ENCODE data around the gene NAPSA. TPM values are rescaled to one million over a fixed set of nuclear protein-coding genes. Genes with fewer than 3 reads are reported as not detected.
"Not testable (repeated sequence)": the region's sequence is repeated elsewhere in the genome, so short reads cannot be mapped to it uniquely, and the experiment has no call there.

Gene NAPSA
- under 0.01 TPM in 2 replicates for total RNA-seq

DNA sequence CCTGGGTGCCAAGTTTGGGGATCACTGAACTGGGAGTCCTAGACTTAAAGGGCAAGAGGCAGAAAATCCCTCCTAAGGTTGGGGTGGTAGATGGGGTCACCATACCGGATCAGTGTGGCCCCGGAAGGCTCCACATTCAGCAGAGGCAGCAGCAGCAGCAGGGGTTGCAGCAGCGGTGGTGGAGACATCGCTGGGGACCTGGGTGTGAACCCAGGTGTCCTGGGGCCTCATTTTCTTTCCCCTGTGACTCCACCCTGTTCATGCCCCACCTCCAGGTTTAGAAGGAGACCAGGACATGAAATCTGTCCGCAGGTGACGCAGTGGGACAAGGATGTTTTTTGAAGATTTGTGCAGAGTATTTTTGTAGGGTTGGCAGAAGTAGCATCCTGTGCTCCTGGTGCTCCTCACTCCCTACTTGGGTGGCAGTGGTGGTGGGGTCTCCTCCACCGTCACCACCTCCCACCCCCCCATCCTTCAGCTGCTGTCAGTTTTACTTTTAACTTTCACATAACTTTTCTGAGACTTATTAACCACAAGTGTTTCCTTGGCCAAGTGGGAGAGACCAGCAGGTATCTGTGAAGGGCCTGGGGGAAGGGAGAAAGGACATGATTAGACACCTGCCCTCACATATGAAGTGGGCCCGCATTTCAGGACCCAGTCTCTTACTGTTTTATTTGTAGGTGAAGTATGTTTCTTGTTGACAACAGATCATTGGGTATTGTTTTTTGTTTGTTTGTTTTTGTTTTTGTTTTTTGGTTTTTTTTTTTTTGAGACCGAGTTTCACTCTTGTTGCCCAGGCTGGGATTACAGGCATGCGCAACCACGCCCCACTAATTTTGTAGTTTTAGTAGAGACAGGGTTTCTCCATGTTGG is at the start of gene NAPSA:
Gene NAPSA (minus strand): TSS at position 206 of the 873 bp plus-strand sequence. CDS start 18 bp downstream, at position 188.
- DNase-seq (ENCODE audit: low read depth in 2 of 2) = no peak

DNA sequence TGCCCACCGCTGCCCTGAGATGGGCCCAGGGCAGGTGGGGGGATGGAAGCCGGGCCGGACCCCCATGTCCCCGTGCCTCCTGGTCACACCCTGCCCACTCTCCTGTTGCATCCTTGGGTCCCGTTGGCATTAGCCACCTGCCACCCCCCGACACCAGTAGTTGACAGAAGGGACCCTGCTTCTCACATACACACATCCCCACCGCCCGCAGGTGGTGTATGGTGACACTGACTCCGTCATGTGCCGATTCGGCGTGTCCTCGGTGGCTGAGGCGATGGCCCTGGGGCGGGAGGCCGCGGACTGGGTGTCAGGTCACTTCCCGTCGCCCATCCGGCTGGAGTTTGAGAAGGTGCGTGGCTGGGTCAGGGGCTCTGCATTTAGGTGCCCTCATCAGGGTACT is 48.1 kb upstream of the NAPSA start:
- DNase-seq (ENCODE audit: low read depth in 2 of 2) = no peak

DNA sequence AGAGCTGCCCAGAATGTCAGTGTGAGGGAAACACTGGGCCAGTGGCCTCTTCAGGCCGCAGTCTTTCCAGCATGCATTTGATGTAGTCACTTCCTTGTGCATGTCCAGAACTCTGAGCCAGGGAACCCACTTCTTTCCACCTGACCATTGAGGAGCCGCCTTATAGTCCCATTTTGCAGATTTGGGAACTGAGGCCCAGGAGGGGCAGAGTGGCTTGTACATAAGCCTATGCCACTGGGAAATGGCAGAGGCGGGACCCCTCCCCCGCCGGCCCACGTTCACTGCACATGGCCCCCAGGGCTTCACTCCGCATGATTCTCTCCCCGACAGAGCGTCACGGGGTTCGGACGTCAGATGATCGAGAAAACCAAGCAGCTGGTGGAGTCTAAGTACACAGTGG is 47.7 kb upstream of the NAPSA start:
- DNase-seq (ENCODE audit: low read depth in 2 of 2) = no peak

DNA sequence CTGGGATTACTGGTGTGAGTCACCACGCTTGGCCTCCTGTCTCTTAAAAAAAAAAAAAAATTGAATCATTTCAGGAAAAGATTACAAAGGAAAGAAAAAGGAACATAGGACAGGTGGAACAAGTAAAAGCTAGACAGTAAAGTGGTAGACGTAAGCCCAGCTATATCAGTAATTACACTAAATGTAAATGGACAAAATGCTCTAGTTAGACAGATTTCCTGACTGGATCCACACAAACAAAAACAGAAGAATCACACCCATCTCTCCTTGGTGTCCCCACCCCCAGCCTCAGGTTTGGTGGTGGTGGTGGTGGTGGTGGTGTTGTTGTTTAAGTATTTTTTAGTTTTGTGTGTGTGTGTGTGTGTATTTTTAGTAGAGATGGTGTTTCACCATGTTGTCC is 47.0 kb upstream of the NAPSA start:
- no peak for DNase-seq (ENCODE audit: low read depth in 2 of 2)

DNA sequence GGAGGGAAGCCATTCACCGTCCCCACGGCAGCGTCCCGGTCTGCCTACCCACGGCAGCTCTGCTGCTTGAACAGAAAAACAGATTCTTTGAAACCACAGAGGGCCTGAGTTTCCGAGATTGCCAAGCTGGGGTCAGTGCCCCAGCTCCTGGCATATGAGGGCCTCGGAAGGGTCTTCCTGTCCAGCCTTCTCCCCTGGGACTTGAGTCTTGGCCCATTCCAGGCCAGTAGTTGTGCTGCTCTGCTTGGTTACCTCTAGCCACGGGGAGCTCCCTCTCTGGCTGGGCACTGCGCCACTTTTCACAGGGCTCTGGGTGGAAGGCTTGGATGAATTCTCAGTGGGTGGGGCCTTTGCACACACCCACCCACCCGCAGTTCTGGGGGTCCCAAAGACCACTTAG is 44.7 kb upstream of the NAPSA start:
- DNase-seq (ENCODE audit: low read depth in 2 of 2) = no peak

DNA sequence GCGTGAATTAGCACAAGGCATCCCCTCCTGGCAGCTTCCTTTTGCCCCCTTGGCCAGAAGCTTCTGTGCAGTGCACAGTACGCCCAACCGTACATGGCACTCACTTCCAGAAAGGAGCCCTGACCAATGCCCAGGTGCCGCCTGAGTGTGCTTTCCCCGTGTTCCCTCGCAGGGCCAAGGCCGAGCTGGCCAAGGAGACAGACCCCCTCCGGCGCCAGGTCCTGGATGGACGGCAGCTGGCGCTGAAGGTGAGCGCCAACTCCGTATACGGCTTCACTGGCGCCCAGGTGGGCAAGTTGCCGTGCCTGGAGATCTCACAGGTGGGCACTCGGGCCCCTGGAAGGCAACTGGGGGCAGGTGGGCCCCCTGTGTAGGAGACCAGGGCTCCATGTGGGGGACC is 43.9 kb upstream of the NAPSA start:
- no peak for DNase-seq (ENCODE audit: low read depth in 2 of 2)

DNA sequence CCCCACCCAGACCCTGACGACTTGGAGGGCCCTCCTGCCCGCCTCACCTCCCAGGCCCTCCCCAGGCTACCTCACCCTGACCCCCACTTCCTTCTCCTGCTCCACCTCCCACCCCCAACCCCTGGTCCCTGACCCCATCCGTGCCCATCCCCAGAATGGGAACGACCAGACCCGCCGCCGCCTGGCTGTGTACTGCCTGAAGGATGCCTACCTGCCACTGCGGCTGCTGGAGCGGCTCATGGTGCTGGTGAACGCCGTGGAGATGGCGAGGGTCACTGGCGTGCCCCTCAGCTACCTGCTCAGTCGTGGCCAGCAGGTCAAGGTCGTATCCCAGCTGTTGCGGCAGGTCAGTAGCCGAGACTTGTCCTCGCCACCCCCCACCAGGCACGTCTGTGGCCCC is 41.4 kb upstream of the NAPSA start:
- no peak for DNase-seq (ENCODE audit: low read depth in 2 of 2)

DNA sequence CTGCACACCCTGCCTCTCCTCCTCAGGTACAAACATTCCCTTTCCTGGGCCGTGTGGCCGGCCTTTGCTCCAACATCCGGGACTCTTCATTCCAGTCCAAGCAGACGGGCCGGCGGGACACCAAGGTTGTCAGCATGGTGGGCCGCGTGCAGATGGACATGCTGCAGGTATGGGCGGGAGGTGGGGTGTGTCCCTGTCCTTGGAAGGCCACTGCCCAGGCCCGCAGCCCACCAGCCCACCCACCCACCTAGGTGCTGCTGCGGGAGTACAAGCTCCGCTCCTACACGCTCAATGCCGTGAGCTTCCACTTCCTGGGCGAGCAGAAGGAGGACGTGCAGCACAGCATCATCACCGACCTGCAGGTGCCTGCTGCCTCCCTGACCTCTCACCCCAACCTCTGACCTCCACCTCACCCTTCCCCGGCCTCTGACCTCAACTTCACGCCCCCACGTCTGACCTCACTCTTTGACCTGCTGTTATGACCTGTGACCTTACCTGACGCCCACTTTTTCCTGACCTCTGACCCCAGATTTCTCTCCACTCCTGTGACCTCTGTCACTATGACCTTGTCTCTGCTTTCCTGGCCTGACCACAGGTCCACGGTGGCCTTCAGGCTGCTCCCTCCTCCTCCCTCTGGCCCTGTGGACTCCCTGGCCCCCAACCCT is 40.8 kb upstream of the NAPSA start:
- DNase-seq (ENCODE audit: low read depth in 2 of 2) = no peak

DNA sequence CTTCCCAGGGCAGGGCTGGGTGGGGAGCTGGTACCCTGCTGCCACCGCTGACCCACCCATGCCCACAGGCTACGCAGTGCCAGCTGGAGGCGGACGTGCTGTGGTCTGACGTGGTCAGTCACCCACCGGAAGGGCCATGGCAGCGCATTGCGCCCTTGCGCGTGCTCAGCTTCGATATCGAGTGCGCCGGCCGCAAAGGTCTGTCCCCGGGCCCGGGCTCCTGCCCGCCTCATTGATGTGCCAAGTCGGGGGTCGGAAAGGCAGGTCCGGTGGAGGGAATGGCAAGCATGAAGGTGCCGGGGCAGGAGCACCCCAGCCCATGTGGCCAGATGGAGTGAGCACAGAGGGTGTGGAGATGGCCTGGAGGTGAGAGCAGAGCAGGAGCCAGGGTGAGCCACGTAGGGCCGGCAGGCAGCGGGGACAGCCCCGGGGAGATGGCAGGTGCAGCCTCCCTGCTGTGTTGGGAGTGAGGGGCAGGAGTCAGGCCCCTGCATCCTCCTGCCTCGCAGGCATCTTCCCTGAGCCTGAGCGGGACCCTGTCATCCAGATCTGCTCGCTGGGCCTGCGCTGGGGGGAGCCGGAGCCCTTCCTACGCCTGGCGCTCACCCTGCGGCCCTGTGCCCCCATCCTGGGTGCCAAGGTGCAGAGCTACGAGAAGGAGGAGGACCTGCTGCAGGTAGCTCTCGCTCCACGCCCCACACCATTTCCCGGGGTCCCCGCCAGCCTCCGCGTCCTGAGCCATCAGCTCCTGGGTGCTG is 37.3 kb upstream of the NAPSA start:
- no peak for DNase-seq (ENCODE audit: low read depth in 2 of 2)

DNA sequence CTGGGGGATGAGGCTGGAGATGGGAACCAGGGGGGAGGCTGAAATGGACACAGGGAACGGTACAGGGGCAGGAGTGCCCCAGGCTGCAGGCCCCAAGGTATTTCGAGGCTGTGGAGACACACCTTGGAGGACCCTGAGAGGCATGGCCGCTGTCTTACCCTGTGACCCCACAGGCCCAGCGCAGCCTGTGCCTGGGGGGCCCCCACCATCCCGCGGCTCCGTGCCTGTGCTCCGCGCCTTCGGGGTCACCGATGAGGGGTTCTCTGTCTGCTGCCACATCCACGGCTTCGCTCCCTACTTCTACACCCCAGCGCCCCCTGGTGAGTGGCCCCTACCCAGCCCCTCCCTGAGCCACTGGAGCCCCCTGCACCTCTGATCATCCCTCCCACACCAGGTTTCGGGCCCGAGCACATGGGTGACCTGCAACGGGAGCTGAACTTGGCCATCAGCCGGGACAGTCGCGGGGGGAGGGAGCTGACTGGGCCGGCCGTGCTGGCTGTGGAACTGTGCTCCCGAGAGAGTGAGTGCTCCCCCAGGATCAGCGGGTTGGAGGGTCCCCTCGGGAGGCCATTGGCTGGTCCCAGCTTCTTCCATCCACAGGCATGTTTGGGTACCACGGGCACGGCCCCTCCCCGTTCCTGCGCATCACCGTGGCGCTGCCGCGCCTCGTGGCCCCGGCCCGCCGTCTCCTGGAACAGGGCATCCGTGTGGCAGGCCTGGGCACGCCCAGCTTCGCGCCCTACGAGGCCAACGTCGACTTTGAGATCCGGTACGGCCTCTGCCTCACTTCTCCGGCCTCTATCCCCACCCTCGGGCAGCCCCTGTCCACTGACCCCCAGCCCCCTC is 36.4 kb upstream of the NAPSA start:
- DNase-seq (ENCODE audit: low read depth in 2 of 2) = no peak

DNA sequence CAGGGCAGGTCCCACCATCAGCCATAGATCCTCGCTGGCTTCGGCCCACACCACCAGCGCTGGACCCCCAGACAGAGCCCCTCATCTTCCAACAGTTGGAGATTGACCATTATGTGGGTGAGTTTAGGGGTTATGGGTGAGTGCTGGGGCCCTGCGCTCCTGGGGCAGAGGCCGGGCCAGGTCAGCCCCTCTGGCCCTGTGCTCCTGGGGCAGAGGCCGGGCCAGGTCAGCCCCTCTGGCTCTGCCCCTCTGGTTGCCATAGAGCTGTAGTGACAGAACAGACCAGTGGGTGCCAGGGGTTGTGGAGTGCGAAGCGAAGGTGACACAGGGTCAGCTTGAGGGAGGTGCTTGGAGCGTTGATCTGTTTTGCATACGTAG is 33.9 kb upstream of the NAPSA start:
- no peak for DNase-seq (ENCODE audit: low read depth in 2 of 2)

DNA sequence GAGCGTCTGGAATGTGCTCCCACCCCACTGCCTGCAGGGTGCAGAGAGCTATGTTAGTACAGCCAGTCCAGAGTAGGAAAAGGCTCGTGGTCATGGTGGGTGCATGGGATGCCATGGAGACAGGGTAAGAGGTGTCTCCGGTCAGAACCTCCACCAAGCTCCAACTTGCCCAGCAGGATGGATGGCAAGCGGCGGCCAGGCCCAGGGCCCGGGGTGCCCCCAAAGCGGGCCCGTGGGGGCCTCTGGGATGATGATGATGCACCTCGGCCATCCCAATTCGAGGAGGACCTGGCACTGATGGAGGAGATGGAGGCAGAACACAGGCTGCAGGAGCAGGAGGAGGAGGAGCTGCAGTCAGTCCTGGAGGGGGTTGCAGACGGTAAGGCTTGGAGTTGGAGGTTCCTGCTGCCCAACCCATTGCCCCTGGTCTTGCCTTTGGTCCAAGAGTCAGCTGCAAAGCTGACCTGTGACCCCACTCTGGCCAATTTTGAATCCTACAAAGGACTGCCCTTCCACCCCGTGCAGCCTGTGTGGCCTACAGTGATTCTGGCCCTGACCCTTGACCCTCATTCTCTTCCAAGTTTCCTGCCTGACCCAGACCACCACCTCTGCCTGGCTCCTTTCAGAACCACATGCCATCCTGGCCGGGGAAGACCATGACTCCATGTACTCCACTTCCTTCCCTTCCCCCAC is 33.4 kb upstream of the NAPSA start:
- no peak for DNase-seq (ENCODE audit: low read depth in 2 of 2)

DNA sequence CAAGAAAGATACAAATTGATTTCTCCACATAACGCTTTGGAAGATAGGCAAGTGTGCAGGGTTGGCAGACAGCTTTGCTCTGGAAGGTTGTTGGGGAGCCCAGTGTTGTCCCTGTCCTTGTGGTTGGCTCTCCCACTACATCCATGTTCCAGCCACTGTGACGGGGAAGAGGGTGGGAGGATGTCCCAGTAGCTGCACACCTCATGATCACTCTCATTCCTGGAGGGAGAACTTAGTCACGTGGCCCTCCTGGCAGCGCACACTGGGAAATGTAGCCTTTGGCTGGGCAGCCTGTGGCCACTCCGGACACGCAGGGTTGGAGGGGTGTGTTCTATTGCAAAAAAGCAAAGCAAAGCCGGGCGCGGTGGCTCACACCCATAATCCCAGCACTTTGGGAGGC is 28.6 kb upstream of the NAPSA start:
- no peak for DNase-seq (ENCODE audit: low read depth in 2 of 2)

DNA sequence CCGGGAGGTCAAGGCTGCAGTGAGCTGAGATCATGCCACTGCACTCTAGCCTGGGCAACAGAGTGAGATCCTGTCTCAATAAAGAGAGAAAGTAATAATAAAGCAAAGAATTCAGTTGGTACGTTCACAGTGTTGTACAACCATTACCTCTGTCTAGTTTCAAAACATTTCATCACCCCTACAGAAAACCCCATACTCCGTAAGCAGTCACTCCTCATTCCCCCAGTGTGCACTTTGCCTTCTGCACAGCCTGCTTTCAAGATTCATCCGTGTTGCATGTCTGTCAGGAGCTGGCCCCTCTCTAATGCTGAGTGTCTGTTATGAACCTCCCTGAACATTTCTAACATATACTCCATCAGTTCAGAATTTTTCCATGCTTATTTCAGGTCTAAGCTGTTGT is 28.1 kb upstream of the NAPSA start:
- DNase-seq (ENCODE audit: low read depth in 2 of 2) = no peak

DNA sequence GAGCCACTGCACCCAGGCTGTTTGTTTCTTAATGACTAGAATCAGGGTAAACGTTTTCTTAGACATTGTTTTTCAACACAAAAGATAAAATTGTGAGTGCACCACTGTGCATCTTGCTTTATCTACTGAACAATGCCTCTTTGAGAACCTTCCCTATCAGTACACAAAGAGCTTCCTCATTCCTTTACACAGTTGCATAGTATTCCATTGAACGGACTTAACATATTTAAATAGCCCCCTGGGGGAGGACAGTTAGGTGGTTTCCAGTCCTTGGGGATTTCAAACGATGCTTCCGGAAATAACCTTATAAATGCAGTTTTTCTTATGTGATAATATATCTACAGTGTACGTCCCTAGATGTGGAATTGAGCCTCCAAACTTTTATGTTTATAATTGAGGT is 27.3 kb upstream of the NAPSA start:
- no peak for DNase-seq (ENCODE audit: low read depth in 2 of 2)

DNA sequence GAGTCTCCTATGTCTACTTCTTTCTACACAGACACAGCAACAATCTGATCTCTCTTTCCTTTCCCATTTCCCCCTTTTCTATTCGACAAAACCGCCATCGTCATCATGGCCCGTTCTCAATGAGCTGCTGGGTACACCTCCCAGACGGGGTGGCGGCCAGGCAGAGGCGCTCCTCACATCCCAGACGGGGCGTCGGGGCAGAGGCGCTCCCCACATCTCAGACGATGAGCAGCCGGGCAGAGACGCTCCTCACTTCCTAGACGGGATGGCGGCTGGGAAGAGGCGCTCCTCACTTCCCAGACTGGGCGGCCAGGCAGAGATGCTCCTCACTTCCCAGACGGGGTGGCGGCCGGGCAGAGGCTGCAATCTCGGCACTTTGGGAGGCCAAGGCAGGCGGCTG is 25.5 kb upstream of the NAPSA start:
- not testable (repeated sequence) for DNase-seq (ENCODE audit: low read depth in 2 of 2)

DNA sequence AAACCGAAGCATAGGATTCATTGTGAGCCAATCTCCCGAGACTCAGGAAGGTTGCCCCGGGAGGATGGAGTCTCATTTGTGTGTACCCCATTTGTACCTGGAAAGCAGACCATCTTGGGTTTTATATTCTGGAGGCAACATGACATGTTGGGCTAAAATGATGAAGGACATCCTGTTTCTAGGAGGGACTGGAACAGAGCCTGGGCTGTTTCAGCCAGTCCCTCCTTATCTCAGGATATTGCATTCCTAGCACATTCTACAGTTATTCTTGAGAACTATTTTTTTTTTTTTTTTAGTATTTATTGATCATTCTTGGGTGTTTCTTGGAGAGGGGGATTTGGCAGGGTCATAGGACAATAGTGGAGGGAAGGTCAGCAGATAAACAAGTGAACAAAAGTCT is 24.9 kb upstream of the NAPSA start:
- not testable (repeated sequence) for DNase-seq (ENCODE audit: low read depth in 2 of 2)

DNA sequence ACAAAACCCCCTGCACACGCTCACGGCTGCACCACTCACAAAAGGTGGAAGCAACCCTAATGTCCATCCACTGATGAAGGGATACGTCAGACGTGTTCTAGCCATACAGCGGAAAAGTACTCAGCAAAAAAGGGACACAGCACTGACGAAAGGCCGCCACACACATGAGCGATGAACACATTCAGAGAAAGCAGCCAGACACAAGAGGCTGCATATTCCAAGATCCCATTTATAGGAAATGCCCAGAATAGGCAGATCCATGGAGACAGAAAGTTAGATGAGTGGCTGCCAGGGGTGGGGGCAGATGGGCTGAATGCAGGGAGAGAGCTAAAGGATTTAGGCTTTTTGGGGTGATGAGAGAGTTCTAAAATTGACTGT is 22.4 kb upstream of the NAPSA start:
- DNase-seq (ENCODE audit: low read depth in 2 of 2) = no peak

DNA sequence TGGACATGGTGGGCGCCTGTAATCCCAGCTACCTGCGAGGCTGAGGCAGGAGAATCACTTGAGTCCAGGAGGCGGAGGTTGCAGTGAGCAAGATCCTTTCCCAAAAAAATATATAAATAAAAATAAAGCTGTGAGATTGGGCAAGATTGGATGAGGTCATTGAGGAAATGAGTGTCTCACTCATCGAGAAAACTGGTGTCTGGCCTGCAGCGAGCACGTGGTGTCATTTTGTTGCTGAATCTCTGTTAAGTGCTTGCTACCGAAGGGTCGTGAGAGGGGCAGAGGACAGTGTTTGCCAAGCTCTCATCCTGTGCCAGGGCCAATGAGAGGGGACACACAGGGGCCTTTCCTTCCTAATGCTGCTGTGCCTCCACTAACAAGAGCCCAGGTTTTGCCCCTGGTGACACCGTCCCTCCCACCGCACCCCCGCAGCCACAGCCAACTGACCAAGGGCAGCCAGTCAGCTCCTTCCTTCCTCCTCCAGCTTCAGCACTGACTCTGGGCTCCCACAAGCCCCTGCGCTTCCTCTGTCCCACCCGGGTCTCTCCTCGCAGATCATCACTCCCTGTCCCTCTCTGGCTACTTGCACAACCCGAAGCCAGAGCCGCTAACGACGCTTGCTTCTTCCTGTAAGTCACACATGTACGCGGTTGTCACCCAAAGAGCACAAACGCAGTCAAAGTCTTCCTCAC is 21.9 kb upstream of the NAPSA start:
- peak in 1 of 2 donors; percentile 48 for DNase-seq (ENCODE audit: low read depth in 2 of 2)

Data from dermis microvascular lymphatic vessel endothelial cell (primary cell).